Uterus (tissue), 4 donors: ENCODE results near the gene NPAS2. TPM values are rescaled to one million over a fixed set of nuclear protein-coding genes. Genes with fewer than 3 reads are reported as not detected.

ENCODE experiments used
- DNase-seq, 2 donors: peaks; one replicate each; pipeline ENCODE4 v3.0.0-alpha.2; 2019 to 2020
- H3K27ac ChIP-seq, 2 donors: fragments of 200-600 bp; sonication (generic); 1 replicate in 1 of 2; 2 replicates in 1 of 2; pipeline ENCODE4 v1.5.1; 2016 to 2018
- H3K27me3 ChIP-seq, 2 donors: fragments of 200-600 bp; sonication (generic); one replicate each; pipeline ENCODE4 v1.5.1; 2018 to 2019; ENCODE audit warnings: control low read depth in 1 of 2
- H3K36me3 ChIP-seq, 2 donors: fragments of 200-600 bp; sonication (generic); one replicate each; pipeline ENCODE4 v1.5.1; 2019; ENCODE audit warnings: control low read depth in 1 of 2
- H3K4me1 ChIP-seq, 2 donors: fragments of 200-600 bp; sonication (generic); one replicate each; pipeline ENCODE4 v1.5.1; 2018 to 2019; ENCODE audit warnings: control low read depth in 1 of 2
- H3K4me3 ChIP-seq, 2 donors: fragments of 200-600 bp; sonication (generic); 1 replicate in 1 of 2; 2 replicates in 1 of 2; pipeline ENCODE4 v1.5.1; 2018 to 2019; ENCODE audit warnings: mild to moderate bottlenecking in 1 of 2
- H3K9me3 ChIP-seq, 2 donors: fragments of 200-600 bp; sonication (generic); one replicate each; pipeline ENCODE4 v1.5.1; 2019; ENCODE audit warnings: control low read depth in 1 of 2
- CTCF ChIP-seq, 4 experiments: fragments of 200-600 bp in 2 of 4; fragments of 450-650 bp in 2 of 4; sonication (generic) in 2 of 4; IDR thresholded peaks; one replicate each; pipeline ENCODE4 v1.5.1; 2016 to 2019; ENCODE audit warnings: antibody characterized with exemption in 4 of 4, mild to moderate bottlenecking in 2 of 4, moderate library complexity in 1 of 4
- POLR2A ChIP-seq, 2 donors: fragments of 450-650 bp; IDR thresholded peaks; one replicate each; pipeline ENCODE4 v1.6.1; 2016; ENCODE audit warnings: antibody characterized with exemption in 2 of 2, mild to moderate bottlenecking in 1 of 2, moderate library complexity in 1 of 2
- intact Hi-C: fragments of 100-400 bp; cut with DNase I; formaldehyde crosslinking; loops from one replicate; pipeline ENCODE4 v1.15.1; 2023; ENCODE audit warnings: low total_unique reads
- total RNA-seq, 4 donors: library from RNA; depleted of rRNA in 3 of 4; stranded (reverse); fragments of >200 nt in 3 of 4; gene quantifications; one replicate each; pipeline versions ENCODE4 v1.1.0 to v1.2.4, GENCODE V29; 2014 to 2023
- donor health status: DM: yes; HTN: yes; CAD: no.

NPAS2 gene
- total RNA-seq, 4 donors from 2014 or later, result 5.6 to 66.5 (median 24.9) TPM

- Histone ChIP-seq H3K27ac (no peak overlapping the region), H3K27me3 (no peaks in the 10 kb centered on the region), H3K4me1 (no peaks in the 10 kb centered on the region), H3K36me3 (no peaks in the 10 kb centered on the region), H3K4me3 (no peak overlapping the region), H3K9me3 (no peaks in the 10 kb centered on the region)
- no peak for DNase-seq
- no peak for TF ChIP-seq POLR2A (IDR thresholded peaks at IDR 0.05)
- TF ChIP-seq CTCF (IDR thresholded peaks at IDR 0.05), result no peak
- intact Hi-C loops, result no loop called here
Observed at GRCh38 chr2:100808582-100808981, 11.4 kb upstream of the NPAS2 start.

GRCh38 chr2:100809506-100809905 lies 10.4 kb upstream of the NPAS2 start:
- no peak for DNase-seq
- no peaks in the 10 kb centered on the region for H3K36me3 ChIP-seq
- H3K4me3 ChIP-seq, result no peak overlapping the region
- no peaks in the 10 kb centered on the region for H3K4me1 ChIP-seq
- TF ChIP-seq POLR2A (IDR thresholded peaks at IDR 0.05), result no peak
- intact Hi-C loops, result no loop called here
- no peaks in the 10 kb centered on the region for H3K9me3 ChIP-seq
- no peak overlapping the region for H3K27ac ChIP-seq
- no peaks in the 10 kb centered on the region for H3K27me3 ChIP-seq

GRCh38 chr2:100810603-100811145 lies 9.3 kb upstream of the NPAS2 start:
- no peak overlapping the region for H3K4me3 ChIP-seq
- no peaks in the 10 kb centered on the region for H3K4me1 ChIP-seq
- no peaks in the 10 kb centered on the region for H3K36me3 ChIP-seq
- no peak for TF ChIP-seq POLR2A (IDR thresholded peaks at IDR 0.05)
- TF ChIP-seq CTCF (IDR thresholded peaks at IDR 0.05), result no peak
- no peaks in the 10 kb centered on the region for H3K27me3 ChIP-seq
- intact Hi-C loops, result no loop called here
- no peak overlapping the region for H3K27ac ChIP-seq
- no peak for DNase-seq
- no peaks in the 10 kb centered on the region for H3K9me3 ChIP-seq

GRCh38 chr2:100812116-100812515 lies 7.8 kb upstream of the NPAS2 start:
- Histone ChIP-seq H3K4me3 (no peak overlapping the region), H3K4me1 (no peaks in the 10 kb centered on the region), H3K9me3 (no peaks in the 10 kb centered on the region), H3K36me3 (no peaks in the 10 kb centered on the region), H3K27ac (no peak overlapping the region), H3K27me3 (no peaks in the 10 kb centered on the region)
- TF ChIP-seq POLR2A (IDR thresholded peaks at IDR 0.05) (no peak), CTCF (IDR thresholded peaks at IDR 0.05) (no peak)
- intact Hi-C loops, result no loop called here
- no peak for DNase-seq

GRCh38 chr2:100812573-100812972 lies 7.4 kb upstream of the NPAS2 start:
- no peak overlapping the region for H3K27ac ChIP-seq
- H3K9me3 ChIP-seq, result no peaks in the 10 kb centered on the region
- no peak overlapping the region for H3K4me3 ChIP-seq
- no peaks in the 10 kb centered on the region for H3K27me3 ChIP-seq
- H3K36me3 ChIP-seq, result no peaks in the 10 kb centered on the region
- H3K4me1 ChIP-seq, result no peaks in the 10 kb centered on the region
- no peak for DNase-seq
- intact Hi-C loops, result no loop called here
- TF ChIP-seq CTCF (IDR thresholded peaks at IDR 0.05) (no peak), POLR2A (IDR thresholded peaks at IDR 0.05) (no peak)

- intact Hi-C loops, result no loop called here
- no peak overlapping the region for H3K27ac ChIP-seq
Observed at GRCh38 chr2:100813527-100813926, 6.4 kb upstream of the NPAS2 start.

More at GRCh38 chr2:100813527-100813926, 6.4 kb upstream of the NPAS2 start:
- Histone ChIP-seq H3K36me3 (no peaks in the 10 kb centered on the region), H3K4me1 (no peaks in the 10 kb centered on the region), H3K9me3 (no peaks in the 10 kb centered on the region), H3K4me3 (no peak overlapping the region), H3K27me3 (no peaks in the 10 kb centered on the region)
- DNase-seq, result no peak
- no peak for TF ChIP-seq POLR2A (IDR thresholded peaks at IDR 0.05)
- TF ChIP-seq CTCF (IDR thresholded peaks at IDR 0.05), result no peak
